Psoas muscle (tissue), 8 donors: ENCODE data around the gene DLST. TPM values are rescaled to one million over a fixed set of nuclear protein-coding genes. Genes with fewer than 3 reads are reported as not detected.

Experiments used
- ATAC-seq, 4 donors: fragments of 200-7000 bp; cut with Tn5 transposase; one replicate each; pipeline ENCODE4 v1.9.1; 2020; ENCODE audit warnings: moderate library complexity in 3 of 4, mild to moderate bottlenecking in 2 of 4
- DNase-seq, 2 donors: peaks; one replicate each; pipeline ENCODE4 v3.0.0-alpha.2; 2020
- H3K27ac ChIP-seq: fragments of 200-600 bp; one replicate; pipeline ENCODE4 v1.8.0; 2022
- H3K27me3 ChIP-seq, 3 donors: fragments of 200-600 bp in 1 of 3; one replicate each; pipeline versions ENCODE4 v1.6.1 to v1.8.0; 2013 to 2022; ENCODE audit warnings: low read length in 2 of 3, mild to moderate bottlenecking in 2 of 3, moderate library complexity in 1 of 3; ENCODE audit not compliant: insufficient read depth in 3 of 3
- H3K36me3 ChIP-seq, 2 donors: fragments of 200-600 bp in 1 of 2; one replicate each; pipeline versions ENCODE4 v1.6.1 to v1.8.0; 2013 to 2022; ENCODE audit warnings: low read depth in 1 of 2, mild to moderate bottlenecking in 1 of 2, moderate library complexity in 1 of 2; ENCODE audit not compliant: insufficient read depth in 1 of 2
- H3K4me1 ChIP-seq: fragments of 200-600 bp; one replicate; pipeline ENCODE4 v1.8.0; 2022
- H3K4me3 ChIP-seq: fragments of 200-600 bp; one replicate; pipeline ENCODE4 v1.8.0; 2022; ENCODE audit warnings: mild to moderate bottlenecking
- H3K9me3 ChIP-seq: fragments of 200-600 bp; one replicate; pipeline ENCODE4 v1.8.0; 2022
- CTCF ChIP-seq: fragments of 200-600 bp; IDR thresholded peaks from one replicate; pipeline ENCODE4 v1.8.0; 2022; ENCODE audit warnings: antibody characterized with exemption
- WGBS, 3 donors: extraction: QIAGEN DNeasy Blood & Tissue Kit; methylation state at CpG; one replicate each; pipeline versions ENCODE4 v1.1.6 to v1.1.7; 2013; 5-methylcytosine and 5-hydroxymethylcytosine counted together
- intact Hi-C, 2 donors: fragments of 100-400 bp; cut with DNase I; formaldehyde crosslinking; loops; one replicate each; pipeline versions ENCODE4 v1.11.0 to v1.14.2; 2022
- polyA plus RNA-seq, 3 donors: library from polyadenylated mRNA; stranded (reverse); fragments of 200-250 nt; gene quantifications; one replicate each; pipeline ENCODE4 v1.2.3, GENCODE V29; 2013
- total RNA-seq, 4 donors: library from RNA; stranded (reverse); fragmentation: NEBNext Ultra II Directional in 2 of 4; extraction: Animal tissue kit (Norgen Biotek cat#: 25700) in 2 of 4; gene quantifications; one replicate each; pipeline versions ENCODE4 v1.2.1 to v1.2.4, GENCODE V29; 2021 to 2023
- donor health status: healthy with polysubstance abuse.
- donor health status: DM: no; HTN: no; CAD: no; lungs with moderate emphysema.
- donor health status: Bipolar disorder and iron deficiency.
- donor health status: healthy.
- donor health status: DM: yes; HTN: yes; CAD: no.
- donor health status: DM: no; HTN: no; CAD: no.
- donor health status: DM: no; HTN: no; CAD: no.
- donor health status: DM: yes; HTN: yes; CAD: no.

Gene DLST
- total and polyA plus RNA-seq, 7 donors = 97.7 to 221 (median 139) TPM

- TF ChIP-seq CTCF = no peak
- H3K27ac ChIP-seq = no peak overlapping the region
- intact Hi-C loops = no loop called here
- H3K27me3 ChIP-seq = no peaks in the 10 kb centered on the region
- DNase-seq = no peak
- no peak for ATAC-seq
- H3K9me3 ChIP-seq = no peaks in the 10 kb centered on the region
- 85 to 91% (median 88%) methylated on average over 8 of the region's 8 CpGs for WGBS, 3 donors
- H3K36me3 ChIP-seq = no peaks in the 10 kb centered on the region
- H3K4me1 ChIP-seq = no peaks in the 10 kb centered on the region
- H3K4me3 ChIP-seq = no peak overlapping the region
These were observed 13.0 kb upstream of the DLST start for GRCh38 chr14:74868739-74869138.

- ATAC-seq = no peak
- no peaks in the 10 kb centered on the region for H3K4me1 ChIP-seq
- no peak overlapping the region for H3K4me3 ChIP-seq
- 74 to 87% (median 86%) methylated on average over 4 of the region's 4 CpGs for WGBS, 3 donors
- no peak for DNase-seq
- intact Hi-C loops = no loop called here
- no peak overlapping the region for H3K27ac ChIP-seq
- no peaks in the 10 kb centered on the region for H3K36me3 ChIP-seq
- TF ChIP-seq CTCF = no peak
- H3K9me3 ChIP-seq = no peaks in the 10 kb centered on the region
- H3K27me3 ChIP-seq = no peaks in the 10 kb centered on the region
These were observed 9.9 kb upstream of the DLST start for GRCh38 chr14:74871819-74872218.

GRCh38 chr14:74875204-74875603, 6.5 kb upstream of the DLST start:
- no peak for DNase-seq
- no peaks in the 10 kb centered on the region for H3K36me3 ChIP-seq
- H3K27me3 ChIP-seq = no peaks in the 10 kb centered on the region
- intact Hi-C loops = no loop called here
- H3K4me1 ChIP-seq = no peaks in the 10 kb centered on the region
- no peak for TF ChIP-seq CTCF
- ATAC-seq = no peak
- no peaks in the 10 kb centered on the region for H3K9me3 ChIP-seq
- 93 to 96% (median 93%) methylated on average over 5 of the region's 5 CpGs for WGBS, 3 donors
- H3K27ac ChIP-seq = no peak overlapping the region
- no peak overlapping the region for H3K4me3 ChIP-seq

GRCh38 chr14:74875941-74876913, 5.5 kb upstream of the DLST start, which contains the start of gene PROX2:
Gene PROX2, minus strand, starts transcription at chr14:74876145. Its CDS starts 12,311 bp downstream, at chr14:74863834.
- Histone ChIP-seq H3K4me3 (no peak within 1 kb of the TSS), H3K27me3 (no peaks in the 10 kb centered on the region), H3K36me3 (no peaks in the 10 kb centered on the region), H3K27ac (no peak within 1 kb of the TSS), H3K9me3 (no peaks in the 10 kb centered on the region), H3K4me1 (peaks cover 5% of the 10 kb centered on the region)
- intact Hi-C loops = no loop called here
- ATAC-seq (no peak), DNase-seq (no peak)
- TF ChIP-seq CTCF = no peak
- 53 to 59% (median 57%) methylated on average over 13 of the region's 13 CpGs for WGBS, 3 donors
